Liver (tissue), 3 donors: Measurements from ENCODE around the gene SRGAP3.

Experiments used
- EGR1 ChIP-seq, 2 donors: IDR thresholded peaks; 2 replicates each; pipeline ENCODE4 v1.6.1; 2016 to 2018; ENCODE audit warnings: antibody characterized with exemption in 2 of 2, low read depth in 2 of 2
- GABPA ChIP-seq, 2 donors: IDR thresholded peaks in 1 of 2; conservative IDR thresholded peaks in 1 of 2; 2 replicates each; pipeline ENCODE4 v1.6.1; 2016; ENCODE audit warnings: antibody characterized with exemption in 2 of 2, mild to moderate bottlenecking in 1 of 2, moderate library complexity in 1 of 2
- HNF4G ChIP-seq: IDR thresholded peaks from 2 replicates; pipeline ENCODE4 v1.6.1; 2016; ENCODE audit warnings: antibody characterized with exemption
- RAD21 ChIP-seq, 2 donors: IDR thresholded peaks; 2 replicates each; pipeline ENCODE4 v1.6.1; 2016; ENCODE audit warnings: antibody characterized with exemption in 2 of 2, mild to moderate bottlenecking in 2 of 2
- TAF1 ChIP-seq: conservative IDR thresholded peaks from 2 replicates; pipeline ENCODE4 v1.6.1; 2016; ENCODE audit warnings: antibody characterized with exemption, mild to moderate bottlenecking
- YY1 ChIP-seq: IDR thresholded peaks from 2 replicates; pipeline ENCODE4 v1.6.1; 2016; ENCODE audit warnings: antibody characterized with exemption, mild to moderate bottlenecking
- TF ChIP-seq, protein P1 (sequence below): fragments of 150-350 bp; IDR thresholded peaks from 2 replicates; pipeline ENCODE4 v1.5.1; 2017; ENCODE audit warnings: improper control_type of control experiment, low read depth, low read length; ENCODE audit not compliant: missing input control
- TF ChIP-seq, protein P2 (sequence below): IDR thresholded peaks from 2 replicates; pipeline ENCODE4 v1.6.1; 2016; ENCODE audit warnings: antibody characterized with exemption, mild to moderate bottlenecking
- TF ChIP-seq, protein P3 (sequence below): IDR thresholded peaks from 2 replicates; pipeline ENCODE4 v1.6.1; 2016; ENCODE audit warnings: antibody characterized with exemption
- TF ChIP-seq, protein P4 (sequence below): IDR thresholded peaks from 2 replicates; pipeline ENCODE4 v1.6.1; 2016; ENCODE audit warnings: antibody characterized with exemption
- donor health status: healthy.
- donor health status: healthy.

DNA sequence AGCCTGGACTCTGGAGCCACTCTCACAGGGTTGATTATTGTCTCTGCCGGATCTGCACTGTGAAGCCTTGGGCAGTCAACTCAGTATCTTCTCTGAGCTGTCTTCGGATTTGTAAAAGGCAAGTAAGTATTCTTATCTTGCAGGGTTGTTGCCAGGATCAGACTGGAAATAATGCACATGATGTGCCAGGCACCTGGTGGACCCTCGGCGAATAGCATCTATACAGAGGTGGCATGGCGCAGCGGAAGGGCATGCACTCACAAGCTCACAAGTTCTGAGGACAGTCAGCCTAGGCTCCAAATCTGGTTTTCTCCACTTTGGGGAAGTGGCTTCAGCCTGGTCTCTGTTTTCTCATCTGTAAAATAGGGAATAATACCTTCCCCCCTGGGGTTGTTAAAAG lies 113.9 kb downstream of the SRGAP3 start:
- TF ChIP-seq, protein P1, sequence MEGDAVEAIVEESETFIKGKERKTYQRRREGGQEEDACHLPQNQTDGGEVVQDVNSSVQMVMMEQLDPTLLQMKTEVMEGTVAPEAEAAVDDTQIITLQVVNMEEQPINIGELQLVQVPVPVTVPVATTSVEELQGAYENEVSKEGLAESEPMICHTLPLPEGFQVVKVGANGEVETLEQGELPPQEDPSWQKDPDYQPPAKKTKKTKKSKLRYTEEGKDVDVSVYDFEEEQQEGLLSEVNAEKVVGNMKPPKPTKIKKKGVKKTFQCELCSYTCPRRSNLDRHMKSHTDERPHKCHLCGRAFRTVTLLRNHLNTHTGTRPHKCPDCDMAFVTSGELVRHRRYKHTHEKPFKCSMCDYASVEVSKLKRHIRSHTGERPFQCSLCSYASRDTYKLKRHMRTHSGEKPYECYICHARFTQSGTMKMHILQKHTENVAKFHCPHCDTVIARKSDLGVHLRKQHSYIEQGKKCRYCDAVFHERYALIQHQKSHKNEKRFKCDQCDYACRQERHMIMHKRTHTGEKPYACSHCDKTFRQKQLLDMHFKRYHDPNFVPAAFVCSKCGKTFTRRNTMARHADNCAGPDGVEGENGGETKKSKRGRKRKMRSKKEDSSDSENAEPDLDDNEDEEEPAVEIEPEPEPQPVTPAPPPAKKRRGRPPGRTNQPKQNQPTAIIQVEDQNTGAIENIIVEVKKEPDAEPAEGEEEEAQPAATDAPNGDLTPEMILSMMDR = no peak
- TF ChIP-seq YY1 = no peak
- no peak for TF ChIP-seq RAD21 (IDR thresholded peaks at IDR 0.05)
- TF ChIP-seq, protein P2, sequence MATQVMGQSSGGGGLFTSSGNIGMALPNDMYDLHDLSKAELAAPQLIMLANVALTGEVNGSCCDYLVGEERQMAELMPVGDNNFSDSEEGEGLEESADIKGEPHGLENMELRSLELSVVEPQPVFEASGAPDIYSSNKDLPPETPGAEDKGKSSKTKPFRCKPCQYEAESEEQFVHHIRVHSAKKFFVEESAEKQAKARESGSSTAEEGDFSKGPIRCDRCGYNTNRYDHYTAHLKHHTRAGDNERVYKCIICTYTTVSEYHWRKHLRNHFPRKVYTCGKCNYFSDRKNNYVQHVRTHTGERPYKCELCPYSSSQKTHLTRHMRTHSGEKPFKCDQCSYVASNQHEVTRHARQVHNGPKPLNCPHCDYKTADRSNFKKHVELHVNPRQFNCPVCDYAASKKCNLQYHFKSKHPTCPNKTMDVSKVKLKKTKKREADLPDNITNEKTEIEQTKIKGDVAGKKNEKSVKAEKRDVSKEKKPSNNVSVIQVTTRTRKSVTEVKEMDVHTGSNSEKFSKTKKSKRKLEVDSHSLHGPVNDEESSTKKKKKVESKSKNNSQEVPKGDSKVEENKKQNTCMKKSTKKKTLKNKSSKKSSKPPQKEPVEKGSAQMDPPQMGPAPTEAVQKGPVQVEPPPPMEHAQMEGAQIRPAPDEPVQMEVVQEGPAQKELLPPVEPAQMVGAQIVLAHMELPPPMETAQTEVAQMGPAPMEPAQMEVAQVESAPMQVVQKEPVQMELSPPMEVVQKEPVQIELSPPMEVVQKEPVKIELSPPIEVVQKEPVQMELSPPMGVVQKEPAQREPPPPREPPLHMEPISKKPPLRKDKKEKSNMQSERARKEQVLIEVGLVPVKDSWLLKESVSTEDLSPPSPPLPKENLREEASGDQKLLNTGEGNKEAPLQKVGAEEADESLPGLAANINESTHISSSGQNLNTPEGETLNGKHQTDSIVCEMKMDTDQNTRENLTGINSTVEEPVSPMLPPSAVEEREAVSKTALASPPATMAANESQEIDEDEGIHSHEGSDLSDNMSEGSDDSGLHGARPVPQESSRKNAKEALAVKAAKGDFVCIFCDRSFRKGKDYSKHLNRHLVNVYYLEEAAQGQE = no peak
- TF ChIP-seq, protein P3, sequence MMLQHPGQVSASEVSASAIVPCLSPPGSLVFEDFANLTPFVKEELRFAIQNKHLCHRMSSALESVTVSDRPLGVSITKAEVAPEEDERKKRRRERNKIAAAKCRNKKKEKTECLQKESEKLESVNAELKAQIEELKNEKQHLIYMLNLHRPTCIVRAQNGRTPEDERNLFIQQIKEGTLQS = no peak
- TF ChIP-seq GABPA (IDR thresholded peaks at IDR 0.05 in 1 of 2, conservative IDR thresholded peaks at IDR 0.05 in 1 of 2) = no peak
- no peak for TF ChIP-seq EGR1 (IDR thresholded peaks at IDR 0.05; ENCODE audit: low read depth in 2 of 2)
- no peak for TF ChIP-seq TAF1
- TF ChIP-seq, protein P4, sequence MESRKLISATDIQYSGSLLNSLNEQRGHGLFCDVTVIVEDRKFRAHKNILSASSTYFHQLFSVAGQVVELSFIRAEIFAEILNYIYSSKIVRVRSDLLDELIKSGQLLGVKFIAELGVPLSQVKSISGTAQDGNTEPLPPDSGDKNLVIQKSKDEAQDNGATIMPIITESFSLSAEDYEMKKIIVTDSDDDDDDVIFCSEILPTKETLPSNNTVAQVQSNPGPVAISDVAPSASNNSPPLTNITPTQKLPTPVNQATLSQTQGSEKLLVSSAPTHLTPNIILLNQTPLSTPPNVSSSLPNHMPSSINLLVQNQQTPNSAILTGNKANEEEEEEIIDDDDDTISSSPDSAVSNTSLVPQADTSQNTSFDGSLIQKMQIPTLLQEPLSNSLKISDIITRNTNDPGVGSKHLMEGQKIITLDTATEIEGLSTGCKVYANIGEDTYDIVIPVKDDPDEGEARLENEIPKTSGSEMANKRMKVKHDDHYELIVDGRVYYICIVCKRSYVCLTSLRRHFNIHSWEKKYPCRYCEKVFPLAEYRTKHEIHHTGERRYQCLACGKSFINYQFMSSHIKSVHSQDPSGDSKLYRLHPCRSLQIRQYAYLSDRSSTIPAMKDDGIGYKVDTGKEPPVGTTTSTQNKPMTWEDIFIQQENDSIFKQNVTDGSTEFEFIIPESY = no peak
- TF ChIP-seq HNF4G = no peak
